ENCODE data around the gene LGALSL. TPM values are rescaled to one million over a fixed set of nuclear protein-coding genes. Genes with fewer than 3 reads are reported as not detected.

The LGALSL gene
- polyA plus RNA-seq, 2 of the 4 experiments (the other 2 are of a cell fraction) = 11.0 to 14.1 TPM

DNA sequence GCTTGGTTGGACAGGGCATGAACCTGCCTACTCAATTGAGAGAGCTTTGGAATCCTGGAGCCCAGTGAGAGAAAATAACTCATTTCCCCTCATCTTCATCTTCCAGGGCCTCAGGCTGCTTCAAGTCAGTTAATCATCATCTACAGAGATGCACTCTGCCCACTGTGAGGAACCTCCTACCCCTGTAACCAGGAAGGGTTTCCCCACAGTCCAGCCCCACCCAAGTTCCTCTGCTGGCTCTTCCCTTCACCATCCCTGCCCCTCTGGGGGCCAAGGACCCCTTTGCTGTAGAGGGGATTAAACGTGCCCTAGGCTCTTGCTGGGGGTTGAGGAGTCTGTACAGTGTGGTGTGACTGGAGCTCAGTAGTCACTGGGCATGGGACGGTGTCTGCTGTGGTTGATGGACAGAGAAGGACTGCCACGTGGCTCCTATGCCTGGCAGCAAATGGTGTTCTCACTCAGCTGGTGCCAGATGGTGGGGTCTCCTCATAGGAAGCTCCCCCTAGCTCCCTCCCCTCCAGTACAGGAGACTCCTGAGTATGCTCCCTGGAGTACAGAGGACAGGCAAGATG lies 29.5 kb upstream of the LGALSL start:
- ChIA-PET CTCF (interaction anchor here (1.2 to 1.7 kb wide), 3 partner anchors 24 to 63 kb away, joined by 3 to 6 read pairs (median 4); no protein-coding TSS in a partner anchor), POLR2A (no interaction called here)
- 24% methylated on average over 3 of the region's 3 CpGs for WGBS (ENCODE audit: missing lambda C conversion rate)
- peak in 1 of 2 experiments; percentile 57; a peak in 3 of 6 replicates for ATAC-seq
- Histone ChIP-seq H3K27ac (no peak overlapping the region), H3K4me1 (peaks cover 17% of the 10 kb centered on the region), H3K9me3 (no peaks in the 10 kb centered on the region), H3K4me2 (no peak overlapping the region), H3K4me3 (no peak overlapping the region)
- no peak for DNase-seq (ENCODE audit: low read depth in 1 of 2, low spot score in 1 of 2)
- no peak for FAIRE-seq
- TF ChIP-seq HOXB5 (CRISPR knock-in tag; IDR thresholded peaks at IDR 0.05) = no peak
- TF ChIP-seq ZNF302 (CRISPR knock-in tag; IDR thresholded peaks at IDR 0.05) = no peak
- no peak for TF ChIP-seq SREBF2 (IDR thresholded peaks at IDR 0.05)
- no peak for TF ChIP-seq PHF8 (IDR thresholded peaks at IDR 0.05; ENCODE audit: borderline replicate concordance, low read depth)
- TF ChIP-seq, protein P1, sequence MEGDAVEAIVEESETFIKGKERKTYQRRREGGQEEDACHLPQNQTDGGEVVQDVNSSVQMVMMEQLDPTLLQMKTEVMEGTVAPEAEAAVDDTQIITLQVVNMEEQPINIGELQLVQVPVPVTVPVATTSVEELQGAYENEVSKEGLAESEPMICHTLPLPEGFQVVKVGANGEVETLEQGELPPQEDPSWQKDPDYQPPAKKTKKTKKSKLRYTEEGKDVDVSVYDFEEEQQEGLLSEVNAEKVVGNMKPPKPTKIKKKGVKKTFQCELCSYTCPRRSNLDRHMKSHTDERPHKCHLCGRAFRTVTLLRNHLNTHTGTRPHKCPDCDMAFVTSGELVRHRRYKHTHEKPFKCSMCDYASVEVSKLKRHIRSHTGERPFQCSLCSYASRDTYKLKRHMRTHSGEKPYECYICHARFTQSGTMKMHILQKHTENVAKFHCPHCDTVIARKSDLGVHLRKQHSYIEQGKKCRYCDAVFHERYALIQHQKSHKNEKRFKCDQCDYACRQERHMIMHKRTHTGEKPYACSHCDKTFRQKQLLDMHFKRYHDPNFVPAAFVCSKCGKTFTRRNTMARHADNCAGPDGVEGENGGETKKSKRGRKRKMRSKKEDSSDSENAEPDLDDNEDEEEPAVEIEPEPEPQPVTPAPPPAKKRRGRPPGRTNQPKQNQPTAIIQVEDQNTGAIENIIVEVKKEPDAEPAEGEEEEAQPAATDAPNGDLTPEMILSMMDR (IDR thresholded peaks at IDR 0.05) = no peak
- no peak for TF ChIP-seq RFX5 (IDR thresholded peaks at IDR 0.05)
- TF ChIP-seq, protein P2, sequence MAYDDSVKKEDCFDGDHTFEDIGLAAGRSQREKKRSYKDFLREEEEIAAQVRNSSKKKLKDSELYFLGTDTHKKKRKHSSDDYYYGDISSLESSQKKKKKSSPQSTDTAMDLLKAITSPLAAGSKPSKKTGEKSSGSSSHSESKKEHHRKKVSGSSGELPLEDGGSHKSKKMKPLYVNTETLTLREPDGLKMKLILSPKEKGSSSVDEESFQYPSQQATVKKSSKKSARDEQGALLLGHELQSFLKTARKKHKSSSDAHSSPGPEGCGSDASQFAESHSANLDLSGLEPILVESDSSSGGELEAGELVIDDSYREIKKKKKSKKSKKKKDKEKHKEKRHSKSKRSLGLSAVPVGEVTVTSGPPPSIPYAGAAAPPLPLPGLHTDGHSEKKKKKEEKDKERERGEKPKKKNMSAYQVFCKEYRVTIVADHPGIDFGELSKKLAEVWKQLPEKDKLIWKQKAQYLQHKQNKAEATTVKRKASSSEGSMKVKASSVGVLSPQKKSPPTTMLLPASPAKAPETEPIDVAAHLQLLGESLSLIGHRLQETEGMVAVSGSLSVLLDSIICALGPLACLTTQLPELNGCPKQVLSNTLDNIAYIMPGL (CRISPR knock-in tag; IDR thresholded peaks at IDR 0.05; ENCODE audit: borderline replicate concordance) = no peak
- TF ChIP-seq USF2 (IDR thresholded peaks at IDR 0.05) = no peak

GRCh38 chr2:64426183-64426952 lies 27.6 kb upstream of the LGALSL start:
- ChIA-PET CTCF (no interaction called here), POLR2A (no interaction called here)
- peak; percentile 18 for FAIRE-seq
- peaks cover 17% of the 10 kb centered on the region for H3K4me1 ChIP-seq
- H3K9me3 ChIP-seq = no peaks in the 10 kb centered on the region
- WGBS (ENCODE audit: missing lambda C conversion rate) = 14% methylated on average over 5 of the region's 5 CpGs
- ATAC-seq = peak in 1 of 2 experiments; percentile 49; a peak in 2 of 6 replicates
- no peak overlapping the region for H3K27ac ChIP-seq
- H3K4me2 ChIP-seq = peak overlapping the region; percentile 64
- TF ChIP-seq HEYL (CRISPR knock-in tag; IDR thresholded peaks at IDR 0.05) (no peak), GATA3 (IDR thresholded peaks at IDR 0.05; ENCODE audit: borderline replicate concordance) (no peak)
- DNase-seq (ENCODE audit: low read depth in 1 of 2, low spot score in 1 of 2) = no peak
- H3K4me3 ChIP-seq = no peak overlapping the region

GRCh38 chr2:64434039-64434657 lies 19.8 kb upstream of the LGALSL start:
- no peak overlapping the region for H3K4me3 ChIP-seq
- FAIRE-seq (no peak), ATAC-seq (no peak), DNase-seq (ENCODE audit: low read depth in 1 of 2, low spot score in 1 of 2) (no peak)
- ChIA-PET CTCF (interaction anchor here (1.4 to 2.3 kb wide), 2 partner anchors 17 to 54 kb away, joined by 6 read pairs; no protein-coding TSS in a partner anchor), POLR2A (no interaction called here)
- no peaks in the 10 kb centered on the region for H3K9me3 ChIP-seq
- WGBS (ENCODE audit: missing lambda C conversion rate) = 71% methylated on average over 4 of the region's 4 CpGs
- no peaks in the 10 kb centered on the region; the same call in 2 of the 3 replicates for H3K4me1 ChIP-seq
- H3K27ac ChIP-seq = no peak overlapping the region
- H3K4me2 ChIP-seq = no peak overlapping the region
- no peak for TF ChIP-seq CBX2 (IDR thresholded peaks at IDR 0.05; ENCODE audit: borderline replicate concordance, low read depth)
- TF ChIP-seq CBX8 (IDR thresholded peaks at IDR 0.05) = no peak
- TF ChIP-seq CEBPB (IDR thresholded peaks at IDR 0.05) = no peak
- no peak for TF ChIP-seq USF2 (IDR thresholded peaks at IDR 0.05)
- no peak for TF ChIP-seq JUN (IDR thresholded peaks at IDR 0.05)
- no peak for TF ChIP-seq JUNB (IDR thresholded peaks at IDR 0.05)
- no peak for TF ChIP-seq RFX5 (IDR thresholded peaks at IDR 0.05)
- no peak for TF ChIP-seq BCL3 (IDR thresholded peaks at IDR 0.05)
- no peak for TF ChIP-seq ESRRA (IDR thresholded peaks at IDR 0.05; ENCODE audit: borderline replicate concordance, low read length)
- TF ChIP-seq ATOH8 (CRISPR knock-in tag; IDR thresholded peaks at IDR 0.05; ENCODE audit: low read depth) = no peak

Measured in A549 (cell line).